GM12874 (cell line): ENCODE results near the gene ZNF613.

Source experiments
- CTCF ChIP-seq: IDR thresholded peaks from 2 replicates; pipeline ENCODE4 v1.5.1; 2011; ENCODE audit warnings: low read depth, mild to moderate bottlenecking, control low read depth, low read length, moderate library complexity; ENCODE audit not compliant: insufficient read depth

The ZNF613 gene

GRCh38 chr19:51926784-51927741 lies at the start of gene ZNF613:
TSS of gene ZNF613 (plus strand) at chr19:51927472. CDS start at chr19:51936221, 8,749 bp downstream.
- no peak for TF ChIP-seq CTCF

- TF ChIP-seq CTCF, result no peak
These were observed 44.8 kb upstream of the ZNF613 start for GRCh38 chr19:51882518-51882917.

GRCh38 chr19:51884713-51885112 lies 42.6 kb upstream of the ZNF613 start:
- TF ChIP-seq CTCF, result no peak

GRCh38 chr19:51887522-51888498 lies 39.5 kb upstream of the ZNF613 start, which contains the start of gene ZNF577:
TSS of gene ZNF577 (minus strand) at chr19:51887951. CDS start at chr19:51880382, 7,569 bp downstream.
- no peak for TF ChIP-seq CTCF

- TF ChIP-seq CTCF, result no peak
These were observed 37.3 kb upstream of the ZNF613 start for GRCh38 chr19:51889934-51890333.

- TF ChIP-seq CTCF, result no peak
These were observed 36.0 kb upstream of the ZNF613 start for GRCh38 chr19:51891193-51891747.

- no peak for TF ChIP-seq CTCF
These were observed 25.4 kb upstream of the ZNF613 start for GRCh38 chr19:51901860-51902259.
